Measurements from ENCODE around the gene DST.

DNA sequence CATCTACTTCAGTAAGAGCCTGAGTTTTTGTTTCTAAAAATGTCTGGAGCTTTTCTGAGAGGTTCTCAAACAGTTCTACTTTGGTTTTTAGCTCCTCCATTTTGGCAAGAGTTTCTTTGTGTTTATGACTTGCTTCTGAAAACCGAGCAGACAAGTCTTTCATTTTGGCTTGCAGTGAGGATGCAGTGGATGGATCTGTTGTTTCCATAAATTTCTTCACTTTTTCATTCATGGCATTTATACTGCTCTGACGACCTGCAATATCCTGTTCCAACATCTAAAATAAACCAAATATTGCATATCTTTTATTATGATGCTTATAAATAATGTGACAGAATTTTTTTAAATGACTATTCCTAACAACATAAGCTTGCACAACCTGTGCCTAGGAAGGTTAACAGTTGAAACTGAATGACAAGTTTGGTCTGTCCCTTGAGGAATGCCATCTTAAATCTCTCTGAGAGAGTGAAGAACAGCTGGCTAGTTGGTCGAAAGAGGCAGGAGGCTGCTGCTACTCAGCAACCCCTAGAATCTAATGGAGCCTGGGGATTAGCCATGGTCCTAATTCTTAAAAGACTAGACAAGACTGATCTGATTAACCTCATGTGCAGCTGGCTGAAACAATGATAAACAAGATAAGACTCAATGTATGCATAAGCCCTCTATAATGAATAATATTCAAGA lies 69.8 kb downstream of the DST start:
- TF ChIP-seq, protein P1, sequence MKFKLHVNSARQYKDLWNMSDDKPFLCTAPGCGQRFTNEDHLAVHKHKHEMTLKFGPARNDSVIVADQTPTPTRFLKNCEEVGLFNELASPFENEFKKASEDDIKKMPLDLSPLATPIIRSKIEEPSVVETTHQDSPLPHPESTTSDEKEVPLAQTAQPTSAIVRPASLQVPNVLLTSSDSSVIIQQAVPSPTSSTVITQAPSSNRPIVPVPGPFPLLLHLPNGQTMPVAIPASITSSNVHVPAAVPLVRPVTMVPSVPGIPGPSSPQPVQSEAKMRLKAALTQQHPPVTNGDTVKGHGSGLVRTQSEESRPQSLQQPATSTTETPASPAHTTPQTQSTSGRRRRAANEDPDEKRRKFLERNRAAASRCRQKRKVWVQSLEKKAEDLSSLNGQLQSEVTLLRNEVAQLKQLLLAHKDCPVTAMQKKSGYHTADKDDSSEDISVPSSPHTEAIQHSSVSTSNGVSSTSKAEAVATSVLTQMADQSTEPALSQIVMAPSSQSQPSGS (IDR thresholded peaks at IDR 0.05; ENCODE audit: low read length), result no peak
- TF ChIP-seq POLR2AphosphoS5 (IDR thresholded peaks at IDR 0.05; ENCODE audit: low read depth, low read length) (no peak), EZH2 (IDR thresholded peaks at IDR 0.05; ENCODE audit: low read depth, low read length, severe bottlenecking) (no peak), BCL11A (IDR thresholded peaks at IDR 0.05; ENCODE audit: low read depth in 2 of 2, low read length in 2 of 2) (no peak), JUN (IDR thresholded peaks at IDR 0.05; ENCODE audit: low read depth, low read length) (no peak)
- TF ChIP-seq, protein P2, sequence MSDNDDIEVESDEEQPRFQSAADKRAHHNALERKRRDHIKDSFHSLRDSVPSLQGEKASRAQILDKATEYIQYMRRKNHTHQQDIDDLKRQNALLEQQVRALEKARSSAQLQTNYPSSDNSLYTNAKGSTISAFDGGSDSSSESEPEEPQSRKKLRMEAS (IDR thresholded peaks at IDR 0.05), result no peak
